Glomerular visceral epithelial cell (primary cell): ENCODE results near the gene SLC25A29.
A peak's percentile ranks its signal among the peaks of the same experiment; 100 is the strongest.

Experiments
- DNase-seq: peaks from one replicate; pipeline ENCODE4 v3.0.0-alpha.2; 2016; ENCODE audit errors: extremely low spot score

Gene SLC25A29

DNA sequence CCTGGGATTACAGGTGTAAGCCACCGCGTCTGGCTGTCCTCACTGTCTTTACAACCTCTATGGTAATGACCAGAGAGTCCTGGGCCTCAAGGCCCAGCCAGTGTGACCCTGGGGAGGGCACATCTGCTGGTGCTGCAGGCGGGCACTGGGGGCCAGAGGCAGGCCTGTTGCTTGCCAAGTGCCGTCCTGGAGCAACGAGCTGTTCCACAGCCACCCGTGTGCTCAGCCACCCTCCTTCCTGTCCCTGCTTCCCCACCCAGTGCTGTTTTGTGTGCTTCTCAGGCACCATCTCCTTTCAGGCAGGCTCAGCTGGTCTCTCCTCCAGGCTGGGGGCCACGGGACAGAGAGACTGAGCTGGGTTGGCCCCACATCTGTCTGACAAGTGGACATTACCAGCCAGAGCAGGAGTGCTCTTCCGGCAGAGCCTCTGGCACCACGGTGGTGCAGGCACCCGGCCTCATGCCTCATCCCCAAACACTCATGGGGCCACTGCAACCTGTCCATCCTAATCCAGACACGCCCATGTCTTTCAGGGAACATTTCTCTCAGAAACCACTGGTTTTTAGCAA is 25.9 kb upstream of the SLC25A29 start:
- DNase-seq, result no peak

DNA sequence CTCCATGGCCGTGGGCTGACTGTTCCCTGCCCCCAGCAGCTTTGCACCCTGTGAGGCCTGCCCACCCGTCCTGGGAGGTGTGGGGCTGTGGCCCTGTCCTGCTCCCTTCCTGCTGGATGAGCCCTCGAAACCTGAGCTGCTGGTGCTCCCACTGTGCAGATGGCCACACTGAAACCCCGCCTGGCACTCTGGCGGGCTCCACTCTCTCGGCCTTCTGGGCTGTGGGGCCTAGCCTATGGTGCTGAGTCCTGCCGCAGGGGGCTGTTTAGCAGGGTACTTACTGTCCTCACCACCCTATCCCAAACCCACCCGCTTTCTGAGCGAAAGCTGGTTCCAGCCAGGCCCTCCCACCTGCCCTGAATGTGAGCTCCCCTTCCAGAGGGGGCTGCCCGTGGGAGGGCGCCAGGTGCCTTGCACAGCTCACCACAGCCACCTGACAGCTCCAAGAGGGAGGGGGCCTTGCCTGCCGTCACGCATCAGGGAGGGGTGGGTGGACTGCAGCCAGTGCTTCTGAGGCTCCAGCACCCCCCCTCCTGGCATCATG is 24.2 kb upstream of the SLC25A29 start:
- DNase-seq, result no peak

DNA sequence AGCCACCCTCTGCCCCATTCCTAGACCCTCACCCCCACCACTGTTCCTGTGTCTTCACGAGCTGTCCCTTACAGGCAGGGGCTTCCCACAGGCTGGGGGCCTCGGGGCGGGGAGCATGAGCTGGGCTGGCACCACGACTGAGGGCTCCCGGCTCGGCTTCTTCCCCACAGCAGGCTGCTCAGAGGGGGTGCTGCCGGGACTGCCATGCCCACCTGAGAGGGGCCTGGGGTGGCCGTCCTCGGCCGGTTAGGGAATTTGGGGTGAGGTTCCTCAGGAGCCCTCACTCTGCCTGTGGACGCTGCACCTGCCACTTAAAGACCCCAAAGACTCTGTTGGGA is 23.7 kb upstream of the SLC25A29 start:
- DNase-seq, result no peak

DNA sequence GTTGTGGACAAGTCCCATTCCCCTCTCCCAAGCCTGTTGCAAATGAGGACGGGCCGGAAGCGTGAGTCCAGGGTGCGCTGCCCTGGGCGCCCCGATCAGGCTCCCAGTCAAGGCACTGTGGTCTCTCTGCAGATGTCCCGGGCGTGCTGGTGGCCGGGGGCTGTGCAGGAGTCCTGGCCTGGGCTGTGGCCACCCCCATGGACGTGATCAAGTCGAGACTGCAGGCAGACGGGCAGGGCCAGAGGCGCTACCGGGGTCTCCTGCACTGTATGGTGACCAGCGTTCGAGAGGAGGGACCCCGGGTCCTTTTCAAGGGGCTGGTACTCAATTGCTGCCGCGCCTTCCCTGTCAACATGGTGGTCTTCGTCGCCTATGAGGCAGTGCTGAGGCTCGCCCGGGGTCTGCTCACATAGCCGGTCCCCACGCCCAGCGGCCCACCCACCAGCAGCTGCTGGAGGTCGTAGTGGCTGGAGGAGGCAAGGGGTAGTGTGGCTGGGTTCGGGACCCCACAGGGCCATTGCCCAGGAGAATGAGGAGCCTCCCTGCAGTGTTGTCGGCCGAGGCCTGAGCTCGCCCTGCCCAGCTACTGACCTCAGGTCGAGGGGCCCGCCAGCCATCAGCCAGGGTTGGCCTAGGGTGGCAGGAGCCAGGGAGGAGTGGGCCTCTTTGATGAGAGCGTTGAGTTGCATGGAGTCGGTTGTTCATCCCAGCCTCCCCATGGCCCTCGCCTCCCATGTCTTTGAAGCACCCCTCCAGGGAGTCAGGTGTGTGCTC is 23.2 kb upstream of the SLC25A29 start:
- no peak for DNase-seq

DNA sequence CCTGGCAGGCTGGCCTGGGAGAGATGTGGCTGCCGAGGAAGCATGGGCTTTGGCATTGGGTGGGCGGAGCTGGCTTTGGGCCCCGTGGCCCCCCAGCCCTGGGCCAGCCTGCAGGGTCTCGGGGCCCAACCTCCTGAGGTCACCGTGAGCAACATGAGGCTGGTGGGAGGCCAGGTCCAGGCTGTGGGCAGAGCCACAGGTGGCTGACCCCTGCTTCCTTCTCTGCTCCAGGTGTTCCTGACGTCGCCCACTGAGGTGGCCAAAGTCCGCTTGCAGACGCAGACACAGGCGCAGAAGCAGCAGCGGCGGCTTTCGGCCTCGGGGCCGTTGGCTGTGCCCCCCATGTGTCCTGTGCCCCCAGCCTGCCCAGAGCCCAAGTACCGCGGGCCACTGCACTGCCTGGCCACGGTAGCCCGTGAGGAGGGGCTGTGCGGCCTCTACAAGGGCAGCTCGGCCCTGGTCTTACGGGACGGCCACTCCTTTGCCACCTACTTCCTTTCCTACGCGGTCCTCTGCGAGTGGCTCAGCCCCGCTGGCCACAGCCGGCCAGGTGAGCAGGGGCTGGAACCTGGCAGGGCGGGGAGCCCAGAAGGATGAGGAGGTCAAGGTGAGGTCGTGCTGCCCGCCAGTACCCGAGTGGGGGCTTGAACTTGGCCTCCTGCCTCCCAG is 22.4 kb upstream of the SLC25A29 start:
- no peak for DNase-seq

DNA sequence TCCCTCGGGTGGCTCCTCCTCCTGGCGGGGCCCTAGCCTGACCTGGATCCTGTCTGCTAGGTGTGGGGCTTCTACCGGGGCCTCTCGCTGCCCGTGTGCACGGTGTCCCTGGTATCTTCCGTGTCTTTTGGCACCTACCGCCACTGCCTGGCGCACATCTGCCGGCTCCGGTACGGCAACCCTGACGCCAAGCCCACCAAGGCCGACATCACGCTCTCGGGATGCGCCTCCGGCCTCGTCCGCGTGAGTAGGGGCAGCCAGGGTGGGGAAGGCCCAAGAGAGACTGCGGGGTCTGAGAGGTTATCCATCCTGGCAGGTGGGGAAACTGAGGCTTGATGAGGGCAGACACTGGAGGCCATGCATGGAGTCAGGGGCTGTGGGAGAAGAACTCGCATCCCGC is 20.9 kb upstream of the SLC25A29 start:
- DNase-seq, result no peak

DNA sequence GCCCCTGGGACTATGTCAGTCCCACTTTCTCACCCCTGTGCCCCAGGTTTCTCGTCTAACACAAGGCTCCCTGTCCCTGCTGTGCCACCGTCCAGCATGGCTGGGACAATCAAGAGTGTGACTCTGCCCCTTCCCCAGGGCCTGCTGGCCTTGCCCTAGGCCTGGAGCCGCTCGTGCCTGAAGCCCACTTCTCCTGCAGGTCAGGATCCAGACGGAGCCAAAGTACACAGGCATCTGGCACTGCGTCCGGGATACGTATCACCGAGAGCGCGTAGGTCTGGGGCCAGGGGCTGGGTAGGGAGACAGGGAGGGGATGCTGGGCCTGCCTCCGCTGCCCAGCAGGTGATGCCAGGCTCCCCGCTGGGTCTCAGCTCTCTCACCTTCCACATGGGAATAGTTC is 19.7 kb upstream of the SLC25A29 start:
- DNase-seq, result no peak

DNA sequence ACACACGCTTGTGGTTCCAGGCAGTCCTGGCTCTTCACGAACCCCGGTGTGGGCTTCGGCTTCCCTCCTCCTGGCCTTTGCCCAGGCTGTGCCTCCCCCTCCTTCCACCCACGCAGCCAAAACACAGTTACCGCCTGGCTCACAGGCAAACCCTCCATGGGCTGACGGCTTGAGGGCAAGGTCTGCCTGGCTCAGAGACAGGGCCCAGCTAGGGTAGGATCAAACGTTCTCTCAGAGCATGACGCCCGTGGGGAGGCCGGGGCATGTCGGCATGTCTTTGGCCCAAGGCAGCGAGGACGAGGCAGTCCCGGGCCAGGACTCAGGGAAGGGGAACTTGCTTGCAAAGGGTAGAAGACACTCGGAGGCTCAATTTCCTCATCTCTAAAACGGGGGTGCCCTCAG is 19.0 kb upstream of the SLC25A29 start:
- no peak for DNase-seq

DNA sequence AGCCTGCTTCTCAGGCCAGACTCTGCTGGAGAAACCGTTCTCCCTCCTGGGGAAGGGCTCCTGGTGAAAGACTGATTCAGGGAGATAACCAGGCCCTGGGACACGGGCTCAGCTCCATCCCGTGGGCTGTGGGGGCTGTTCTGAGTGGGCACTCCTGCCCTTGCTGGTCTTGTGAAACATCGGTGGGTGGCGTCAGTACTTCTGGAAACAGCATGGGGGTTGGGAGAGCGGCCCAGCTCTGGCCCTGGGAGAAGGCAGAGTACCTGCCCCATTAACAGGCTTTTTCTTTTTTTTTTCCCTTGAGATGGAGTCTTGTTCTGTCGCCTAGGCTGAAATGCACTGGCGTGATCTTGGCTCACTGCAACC is 17.7 kb upstream of the SLC25A29 start:
- no peak for DNase-seq

DNA sequence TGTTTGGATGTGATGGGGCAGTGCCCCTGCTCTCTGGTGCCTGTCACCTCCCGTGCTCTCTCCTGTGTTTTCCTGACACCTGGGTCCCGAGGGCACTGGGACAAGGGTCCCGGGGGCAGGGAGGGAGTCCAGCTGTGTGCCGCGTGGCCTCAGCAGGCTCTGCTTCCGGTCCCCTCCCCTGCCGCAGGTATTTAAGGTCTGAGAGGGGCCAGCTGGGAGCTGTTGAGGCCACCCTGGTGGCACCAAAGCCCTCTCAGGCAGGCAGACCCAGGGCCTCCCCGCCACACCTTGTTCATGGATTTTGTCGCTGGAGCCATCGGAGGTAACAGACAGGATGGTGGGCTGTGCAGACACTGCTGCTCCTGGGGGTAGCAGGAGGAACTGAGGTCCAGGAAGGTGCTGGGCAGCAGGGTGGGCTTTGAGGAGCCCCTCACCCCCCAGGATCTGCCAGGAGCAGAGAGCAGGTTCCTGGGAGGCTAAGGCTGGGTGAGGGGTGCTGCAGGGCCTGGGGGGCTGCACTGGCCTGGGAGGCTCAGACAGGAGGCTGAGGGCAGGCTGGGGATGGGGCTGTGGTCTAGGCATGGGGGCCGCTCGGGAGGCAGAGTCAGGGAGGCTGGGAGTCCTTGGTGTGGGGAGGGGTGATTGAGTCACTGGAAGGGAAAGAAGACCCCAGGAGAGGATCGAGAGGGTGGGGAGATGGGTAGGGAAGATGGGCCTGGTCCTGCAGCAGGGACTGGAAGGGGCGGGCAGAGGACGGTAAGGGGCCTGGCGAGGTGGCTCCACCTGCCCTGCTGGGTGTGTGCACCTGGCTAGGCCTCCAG is 17.1 kb upstream of the SLC25A29 start, which contains the start of gene SLC25A47:
SLC25A47 (plus strand) TSS at position 219 of the 821 bp plus-strand sequence; CDS start at position 295, 76 bp downstream.
- DNase-seq, result no peak

DNA sequence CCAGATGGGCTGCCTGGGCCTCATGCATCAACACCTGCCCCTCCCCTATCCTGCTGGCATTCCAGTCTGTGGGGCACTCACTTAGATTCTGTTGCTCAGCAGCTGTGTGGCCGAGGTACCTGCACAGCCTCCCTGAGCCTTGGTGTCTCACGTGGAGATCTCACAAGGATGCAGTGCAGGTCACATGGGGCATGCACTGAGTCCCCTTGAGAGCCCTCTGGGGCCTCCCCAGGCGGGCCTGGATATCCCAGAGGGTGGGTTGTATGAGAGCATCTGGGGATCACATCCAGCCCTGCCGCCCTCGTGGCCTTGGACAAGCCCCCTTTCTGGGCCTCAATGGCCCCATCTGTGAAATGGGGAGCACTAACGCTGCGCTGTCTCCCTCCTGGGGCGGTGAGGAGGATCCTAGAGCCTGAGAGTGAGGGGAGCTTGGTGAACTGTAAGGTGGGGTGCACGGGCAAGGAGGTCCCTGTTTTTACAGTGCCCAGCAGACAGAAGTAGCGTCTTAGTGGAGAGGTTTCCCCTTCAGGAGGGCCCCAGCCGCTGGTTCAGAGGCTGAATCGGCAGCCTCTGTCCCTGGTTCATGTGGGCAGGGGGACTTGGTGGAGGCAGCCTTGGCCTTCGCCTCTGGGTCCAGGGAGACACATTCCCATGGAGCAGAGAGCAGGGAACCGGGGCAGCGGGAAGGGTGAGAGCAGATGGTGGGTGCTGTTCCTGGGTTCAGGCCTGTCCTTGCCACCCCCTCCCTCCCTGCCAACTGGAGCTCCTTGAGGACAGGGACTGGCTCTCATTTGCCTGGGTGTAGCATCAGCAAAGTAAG is 16.1 kb upstream of the SLC25A29 start:
- no peak for DNase-seq

DNA sequence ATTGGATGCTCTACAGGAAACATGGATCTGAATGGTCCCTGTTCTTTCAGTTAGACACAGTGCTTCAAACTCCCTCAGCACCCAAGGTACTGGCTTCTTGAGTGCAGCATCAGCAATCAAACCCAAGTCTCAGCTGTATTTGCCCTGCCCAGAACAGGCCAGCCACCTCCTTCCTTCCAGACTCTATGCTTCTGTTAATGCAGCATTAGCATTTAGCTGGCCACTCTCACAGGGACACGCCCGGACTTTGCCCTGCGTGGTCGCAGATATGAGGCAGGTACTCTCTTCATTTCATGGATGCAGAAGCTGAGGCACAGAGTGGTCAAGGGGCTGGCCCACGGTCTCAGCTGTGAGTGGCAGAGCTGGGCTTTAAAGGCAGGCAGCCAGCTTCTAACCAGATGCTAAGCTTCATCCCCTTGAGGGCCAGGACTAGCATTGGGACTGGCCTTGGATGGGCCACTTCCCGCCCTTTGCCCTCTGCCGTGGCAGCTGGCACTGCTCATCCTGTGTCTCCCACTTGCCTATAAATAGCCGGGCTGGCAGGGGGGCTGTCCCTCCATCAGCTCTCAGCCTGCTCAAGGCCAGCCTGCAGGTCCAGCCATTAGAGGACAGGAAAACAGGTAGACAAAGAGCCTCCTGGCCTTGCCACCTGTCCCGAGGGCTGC is 15.4 kb upstream of the SLC25A29 start:
- no peak for DNase-seq

DNA sequence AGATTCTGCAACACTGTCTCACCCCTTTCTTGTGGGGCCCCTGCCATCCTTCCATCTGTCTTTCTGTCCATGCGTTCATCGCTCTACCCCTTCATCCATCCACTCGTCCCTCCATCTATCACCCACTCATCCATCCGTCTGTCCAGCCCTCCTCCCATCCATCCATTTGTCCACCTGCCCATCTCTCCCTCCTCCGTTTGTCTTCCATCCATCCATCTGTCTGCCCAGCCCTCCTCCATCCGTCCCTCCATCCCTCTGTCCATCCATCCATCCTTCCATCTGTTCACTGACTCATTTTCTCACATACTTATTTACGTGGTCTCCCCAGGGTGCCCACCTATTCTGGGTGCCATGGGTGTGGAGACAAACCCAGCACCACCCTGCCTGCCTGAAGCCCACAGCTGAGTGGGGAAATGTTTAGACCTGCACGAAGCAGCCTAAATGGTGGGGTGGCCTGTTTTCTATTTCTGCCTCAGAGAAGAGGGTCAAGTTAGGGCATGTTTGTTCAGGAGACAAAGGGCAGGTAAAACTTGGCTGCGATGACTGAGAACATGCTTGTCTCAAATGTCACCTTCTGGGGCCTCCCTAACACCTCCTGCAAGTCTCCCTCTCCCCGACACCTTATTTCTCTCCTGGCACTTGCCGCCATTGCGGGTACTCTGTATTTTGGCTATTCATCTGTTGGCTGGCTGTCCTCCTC is 14.1 kb upstream of the SLC25A29 start:
- DNase-seq, result no peak

DNA sequence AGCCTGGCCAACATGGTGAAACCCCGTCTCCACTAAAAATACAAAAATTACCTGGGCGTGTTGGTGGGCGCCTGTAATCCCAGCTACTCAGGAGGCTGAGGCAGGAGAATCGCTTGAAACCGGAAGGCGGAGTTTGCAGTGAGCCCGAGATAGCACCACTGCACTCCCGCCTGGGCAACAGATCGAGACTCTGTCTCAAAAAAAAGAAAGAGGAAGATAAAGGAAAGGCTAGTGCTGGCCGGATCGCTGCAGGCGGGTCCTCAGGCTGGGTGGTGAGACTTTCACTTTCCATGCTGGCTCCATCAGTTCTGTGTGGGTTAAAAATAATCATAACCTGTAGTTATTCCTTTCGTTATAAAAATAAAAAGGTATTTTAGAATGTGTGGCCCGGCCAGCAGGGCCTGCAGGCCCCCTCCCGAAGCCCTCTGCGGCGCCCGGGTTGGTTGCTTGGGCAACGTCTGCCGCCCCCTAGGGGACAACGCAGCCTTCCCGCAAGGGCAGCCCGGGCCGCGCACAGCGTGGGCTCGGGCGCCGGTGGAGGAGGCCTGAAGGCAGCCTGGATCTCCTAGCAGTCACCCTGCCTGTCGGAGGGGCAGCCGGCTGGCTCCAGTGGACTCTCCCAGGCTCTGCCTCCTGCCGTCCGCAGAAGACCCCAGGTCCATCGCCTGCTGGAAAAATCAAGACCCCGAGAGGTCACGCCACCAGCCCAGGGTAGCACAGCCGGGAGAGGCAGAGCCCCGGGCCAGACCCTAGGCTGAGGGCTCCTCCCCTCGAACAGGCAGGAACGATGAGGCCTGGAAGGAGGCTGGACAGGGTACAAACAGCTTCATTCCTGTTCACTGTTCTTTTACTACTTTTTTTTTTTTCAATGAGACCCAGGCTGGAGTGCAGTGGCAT is 11.9 kb upstream of the SLC25A29 start:
- no peak for DNase-seq

DNA sequence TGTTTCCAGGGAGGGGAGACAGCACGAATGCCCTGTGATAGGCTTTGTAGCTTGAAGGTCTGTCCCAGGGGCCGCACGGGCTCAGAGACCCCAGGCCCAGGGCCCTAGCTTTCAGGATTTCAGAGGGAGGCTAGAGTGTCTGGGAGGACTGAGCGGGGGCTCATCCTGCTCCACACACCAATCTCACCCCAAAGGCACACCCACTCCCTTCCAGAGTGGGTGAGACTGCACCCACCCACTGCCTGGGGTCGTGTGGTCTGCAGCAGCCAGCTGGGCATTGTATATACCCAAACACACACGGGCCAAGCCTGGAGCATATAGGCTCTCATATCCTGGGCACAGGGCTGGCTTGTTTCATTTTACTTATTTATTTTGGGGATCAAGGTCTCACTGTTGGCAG is 11.1 kb upstream of the SLC25A29 start:
- no peak for DNase-seq

DNA sequence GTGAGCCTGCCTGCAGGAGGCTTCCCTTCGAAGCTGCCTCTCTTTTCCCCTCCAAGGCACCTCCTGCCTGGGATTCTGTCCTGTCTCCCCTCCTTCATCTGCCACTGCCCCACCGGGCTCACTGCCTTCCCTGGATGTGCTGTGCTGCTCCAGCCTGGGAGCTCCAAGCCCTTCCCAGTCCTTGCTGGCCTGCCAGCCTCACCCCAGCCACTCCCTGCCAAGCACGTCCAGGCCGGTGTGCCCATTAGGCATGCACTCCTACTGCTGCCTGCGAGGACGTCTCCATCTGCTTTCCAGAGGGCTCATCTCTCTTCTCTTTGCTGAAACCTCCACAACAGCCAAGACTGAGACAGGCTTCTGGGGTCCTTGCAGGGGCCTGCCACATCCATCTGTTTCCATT is 8.5 kb upstream of the SLC25A29 start:
- no peak for DNase-seq

DNA sequence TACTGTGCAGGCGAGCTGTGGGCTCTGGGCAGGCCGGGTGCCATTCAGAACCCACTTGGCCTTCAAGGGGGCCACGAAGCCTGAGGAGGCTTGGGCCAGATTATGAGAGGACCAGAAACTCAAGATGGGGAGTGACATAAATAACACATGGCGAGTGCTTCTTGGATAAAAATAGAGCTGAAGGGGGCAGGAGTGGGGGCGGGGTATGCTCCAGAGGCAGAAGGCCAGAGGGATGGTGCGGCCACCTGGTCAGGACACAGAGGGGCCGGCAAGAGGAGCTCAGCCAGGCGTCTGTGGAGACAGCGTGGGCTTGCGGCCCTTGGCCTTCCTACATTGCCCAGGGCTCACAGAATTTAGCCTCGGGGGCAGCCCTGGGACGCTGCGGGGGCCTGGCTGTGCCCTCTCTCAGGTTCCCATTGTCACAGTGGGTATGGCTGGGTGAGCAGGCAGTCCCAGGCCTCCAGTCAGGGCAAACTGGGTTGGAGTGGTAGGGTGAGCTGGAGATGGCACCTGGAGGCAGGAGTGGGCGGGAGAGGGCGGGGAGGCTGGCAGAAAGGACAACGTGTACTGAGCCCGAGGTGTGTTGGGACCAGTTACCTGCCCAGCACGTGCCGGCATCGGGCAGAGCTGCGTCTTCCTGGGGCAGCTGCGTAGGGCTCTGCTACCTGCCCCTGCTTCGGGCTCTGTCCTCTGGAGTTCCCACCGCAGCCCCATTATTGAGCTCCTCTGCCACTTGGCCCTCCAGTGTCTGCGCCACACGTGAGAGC is 7.4 kb upstream of the SLC25A29 start:
- no peak for DNase-seq

DNA sequence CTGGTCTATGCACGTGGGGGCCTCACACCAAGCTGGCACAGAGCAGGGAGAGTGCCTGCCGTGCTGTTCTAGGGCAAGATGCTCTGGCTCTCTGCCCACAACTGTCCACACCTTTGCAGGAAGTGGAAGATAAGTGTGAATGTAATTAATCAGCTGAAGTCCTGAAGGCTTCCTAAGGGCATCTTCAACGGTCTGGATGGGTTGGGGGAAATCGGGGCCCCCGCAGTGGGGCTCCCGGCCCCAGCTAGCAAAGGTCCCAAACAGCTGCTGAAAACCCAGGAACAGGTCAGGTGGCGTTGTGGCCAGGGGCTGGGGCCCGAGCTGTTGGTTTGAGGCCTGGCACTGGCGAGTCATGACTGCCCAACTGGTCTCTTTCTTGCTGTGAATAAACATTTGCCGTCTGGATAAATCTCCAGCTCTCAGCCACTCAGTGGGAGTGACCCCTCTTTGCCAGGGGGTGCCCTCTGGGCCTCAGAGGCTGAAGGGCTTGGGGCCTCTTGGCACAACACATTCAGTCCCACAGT is 6.7 kb upstream of the SLC25A29 start:
- DNase-seq, result peak; percentile 24
